CD1c-positive myeloid dendritic cell (primary cell): ENCODE data around the gene GREB1.
A peak's percentile ranks its signal among the peaks of the same experiment; 100 is the strongest.

ENCODE experiments used
- DNase-seq: peaks from one replicate; pipeline ENCODE4 v3.0.0-alpha.2; 2016; ENCODE audit errors: extremely low spot score

The GREB1 gene

GRCh38 chr2:11665028-11665427, 131.2 kb downstream of the GREB1 start:
- DNase-seq, result no peak

DNA sequence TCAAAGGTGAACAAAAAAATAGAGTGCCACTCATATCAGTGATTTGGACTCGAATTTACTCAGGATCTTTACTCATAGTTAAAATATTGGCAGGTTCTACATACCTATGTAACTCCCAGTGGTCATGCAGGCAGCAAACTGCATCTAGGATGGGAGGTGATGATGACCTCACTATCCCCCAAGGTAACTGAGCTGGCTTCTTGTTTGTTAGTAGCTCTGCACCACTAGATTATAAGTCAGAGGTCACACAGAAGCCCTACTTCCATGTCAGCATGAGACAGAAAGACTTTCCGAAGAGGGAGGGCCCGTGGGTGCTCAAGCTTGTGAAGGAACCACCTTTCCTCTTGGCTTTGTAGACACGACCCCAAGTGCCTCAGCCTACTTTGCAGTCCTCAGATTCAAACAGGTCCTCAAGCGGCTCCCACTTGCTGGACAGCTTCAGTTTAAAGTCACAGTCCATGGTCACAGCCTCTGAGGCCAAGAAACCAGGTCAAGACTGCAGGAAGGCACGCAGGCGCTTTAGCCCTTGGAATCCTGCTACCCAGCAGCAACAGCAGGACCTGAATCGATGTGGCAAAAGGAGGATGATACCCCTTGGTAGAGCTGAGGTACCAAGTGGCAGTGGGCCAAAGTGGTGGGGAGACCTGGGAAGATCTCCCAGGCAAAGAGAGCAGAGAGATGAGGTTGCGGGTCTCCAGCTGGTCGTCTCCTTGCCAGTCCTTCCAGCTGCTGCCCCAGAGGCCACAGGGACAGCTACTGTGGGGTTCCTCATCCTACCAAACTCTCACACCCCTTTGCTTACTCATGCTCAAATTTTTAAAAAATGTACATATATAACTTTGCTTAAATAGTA, 131.9 kb downstream of the GREB1 start:
- DNase-seq, result no peak

DNA sequence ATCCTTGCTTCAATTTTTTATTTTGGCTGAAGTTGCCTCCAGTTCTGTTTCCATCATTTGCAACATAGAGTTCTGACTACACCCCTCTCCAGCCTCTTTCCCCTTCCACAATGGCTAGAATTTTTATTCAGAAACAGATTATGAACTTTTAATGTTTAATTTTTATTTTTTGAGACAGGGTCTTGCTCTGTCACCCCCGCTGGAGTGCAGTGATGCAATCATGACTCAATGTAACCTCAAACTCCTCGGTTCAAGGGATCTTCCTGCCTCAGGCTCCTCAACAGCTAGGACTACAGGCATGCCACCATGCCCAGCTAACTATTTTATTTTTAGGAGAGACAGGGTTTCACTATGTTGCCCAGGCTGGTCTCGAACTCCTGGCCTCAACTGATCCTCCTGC, 133.3 kb downstream of the GREB1 start:
- no peak for DNase-seq

GRCh38 chr2:11667866-11668637, 134.2 kb downstream of the GREB1 start:
- DNase-seq, result no peak

- peak; percentile 59 for DNase-seq
Measured at GRCh38 chr2:11669454-11670291, 135.8 kb downstream of the GREB1 start, which contains the start of gene NTSR2. TSS of gene NTSR2 (minus strand) at chr2:11670195. CDS start at chr2:11670129, 66 bp downstream.

DNA sequence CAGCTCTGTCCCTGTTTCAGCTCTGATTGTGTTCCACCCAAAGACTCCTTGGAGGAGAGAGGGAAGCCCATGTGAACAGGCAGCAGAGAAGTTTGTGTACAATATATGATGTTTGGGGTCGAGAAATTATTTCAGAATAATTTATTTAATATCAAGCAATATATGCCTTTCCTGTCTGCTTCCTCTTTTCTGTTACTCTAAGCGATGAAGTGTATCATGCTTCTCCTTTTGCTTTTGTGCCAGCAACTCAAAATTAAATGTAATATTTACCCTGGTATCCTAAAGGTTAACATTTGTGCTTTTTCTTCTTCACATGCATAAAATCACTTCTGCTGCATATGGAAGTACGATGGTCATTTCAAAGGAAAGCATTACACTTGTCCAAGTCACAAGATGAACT, 138.6 kb downstream of the GREB1 start:
- DNase-seq, result no peak

DNA sequence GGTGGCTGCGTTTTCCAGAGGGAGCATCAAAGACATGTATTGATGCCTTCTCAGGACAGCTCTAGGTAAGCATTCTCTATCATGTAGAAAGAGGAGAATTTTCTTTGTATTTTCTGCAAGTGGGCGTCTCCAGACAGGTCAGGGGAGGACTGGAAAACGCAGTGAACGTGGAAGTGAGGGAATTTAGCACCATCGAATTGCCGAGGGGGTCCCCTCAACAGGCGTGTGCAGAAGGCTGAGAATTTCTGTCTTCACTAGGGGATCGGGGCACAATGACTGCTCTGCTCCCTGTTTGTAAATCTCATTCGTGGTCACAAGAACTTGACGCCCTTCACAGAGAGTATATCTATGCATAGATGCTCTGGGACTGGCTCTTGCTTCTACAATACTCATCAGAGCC, 141.1 kb downstream of the GREB1 start:
- no peak for DNase-seq

- no peak for DNase-seq
Measured at GRCh38 chr2:11675423-11676112, 141.7 kb downstream of the GREB1 start.

- DNase-seq, result no peak
Measured at GRCh38 chr2:11676640-11677039, 142.8 kb downstream of the GREB1 start.

GRCh38 chr2:11677136-11678055, 143.6 kb downstream of the GREB1 start:
- no peak for DNase-seq

- DNase-seq, result no peak
Measured at GRCh38 chr2:11678306-11678960, 144.6 kb downstream of the GREB1 start.

DNA sequence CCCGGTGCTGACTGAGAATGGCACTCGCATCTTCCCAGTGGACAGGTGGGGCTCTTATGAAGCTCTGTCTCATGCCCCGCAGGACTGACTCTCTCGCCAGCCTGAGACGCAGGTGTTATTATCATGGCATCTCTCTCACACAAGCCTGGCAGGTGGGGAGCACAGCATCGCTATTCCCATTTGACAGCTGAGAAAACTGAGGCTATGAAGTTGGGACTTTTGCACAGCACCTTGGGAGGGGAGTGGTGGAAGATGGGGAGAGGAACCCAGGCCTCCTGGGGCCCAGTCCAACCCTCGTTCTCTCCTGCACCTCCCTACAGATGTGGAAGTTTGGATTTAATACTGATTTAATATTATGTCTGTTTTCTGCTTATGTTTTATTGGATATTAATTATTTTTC, 145.2 kb downstream of the GREB1 start:
- DNase-seq, result no peak

- no peak for DNase-seq
Measured at GRCh38 chr2:11679486-11680181, 145.8 kb downstream of the GREB1 start.

GRCh38 chr2:11680182-11680900, 146.5 kb downstream of the GREB1 start:
- DNase-seq, result no peak

- DNase-seq, result no peak
Measured at GRCh38 chr2:11680901-11681721, 147.3 kb downstream of the GREB1 start.

DNA sequence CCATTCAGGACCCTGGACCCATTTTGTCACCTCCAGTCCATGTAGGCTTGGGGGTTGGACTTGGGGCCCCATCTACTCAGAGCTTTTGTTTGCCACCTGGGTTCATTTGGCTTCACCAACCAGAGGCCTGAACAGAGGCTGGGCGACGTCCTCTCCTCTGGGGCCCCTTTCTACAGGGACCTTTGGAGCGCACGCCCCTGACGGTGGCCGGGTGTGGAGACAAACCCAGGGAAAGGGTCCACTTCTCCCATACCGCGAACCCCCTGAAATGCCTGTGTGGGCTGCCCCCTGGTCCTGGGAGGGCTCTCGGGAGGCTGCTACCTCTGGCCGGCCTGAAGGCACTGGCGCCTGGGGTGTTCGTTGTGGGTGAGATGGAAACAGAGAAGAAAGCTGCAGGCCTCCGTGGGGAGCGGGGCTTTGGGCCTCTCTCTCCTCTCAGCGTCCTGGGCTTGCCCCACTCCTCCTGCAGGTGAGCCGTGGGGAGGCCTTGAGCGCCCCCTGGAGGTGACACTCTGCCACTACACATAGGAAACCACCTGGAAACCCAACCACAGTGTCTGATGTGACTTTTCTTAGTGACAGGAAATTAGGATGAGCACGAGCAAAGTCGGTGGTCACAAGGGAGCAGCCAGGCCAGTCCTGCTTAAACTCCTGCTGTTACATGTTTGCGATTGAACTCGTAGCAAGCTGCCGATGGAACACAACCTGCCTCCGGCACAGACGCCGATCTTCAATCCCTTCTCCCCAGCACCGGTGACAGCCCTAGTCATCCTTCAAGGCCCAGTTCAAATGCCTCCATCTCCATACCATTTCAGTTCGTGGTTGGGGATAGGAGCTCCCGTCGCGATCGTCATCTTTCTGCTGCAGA, 148.1 kb downstream of the GREB1 start:
- peak; percentile 38 for DNase-seq

DNA sequence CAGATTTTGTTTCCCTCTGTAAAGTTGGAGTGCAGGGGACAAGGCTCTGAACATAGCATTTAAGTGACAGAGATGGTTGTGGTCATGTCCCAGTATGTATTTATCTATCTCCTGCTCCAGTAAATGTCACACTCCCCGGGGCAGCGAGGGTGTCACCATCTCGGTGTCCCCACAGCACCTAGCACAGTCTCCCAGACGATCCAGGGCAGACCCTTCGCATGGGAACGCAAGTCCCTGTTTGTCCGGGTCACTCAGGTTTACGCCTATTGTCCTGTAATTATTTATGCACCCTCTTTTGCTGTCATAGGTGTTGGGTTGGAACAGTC, 148.7 kb downstream of the GREB1 start:
- no peak for DNase-seq
